Nephron progenitor cell (in vitro differentiated cells): Measurements from ENCODE around the gene MUC13.

ENCODE experiments used
- DNase-seq: peaks from one replicate; pipeline ENCODE4 v3.0.0; 2021
- H3K27ac Mint-ChIP-seq: 2 replicates; pipeline ENCODE4 v1.8.0; 2021; ENCODE audit warnings: mild to moderate bottlenecking, moderate library complexity, mixed read lengths
- H3K27me3 Mint-ChIP-seq: 2 replicates; pipeline ENCODE4 v1.8.0; 2021; ENCODE audit warnings: mild to moderate bottlenecking, low read depth, mixed read lengths; ENCODE audit not compliant: poor library complexity
- H3K36me3 Mint-ChIP-seq: 2 replicates; pipeline ENCODE4 v1.8.0; 2021; ENCODE audit warnings: low read depth, mixed read lengths
- H3K4me1 Mint-ChIP-seq: 2 replicates; pipeline ENCODE4 v1.8.0; 2021; ENCODE audit warnings: mixed read lengths
- H3K4me3 Mint-ChIP-seq: 2 replicates; pipeline ENCODE4 v1.8.0; 2021; ENCODE audit warnings: mild to moderate bottlenecking, moderate library complexity, mixed read lengths
- H3K9me3 Mint-ChIP-seq: 2 replicates; pipeline ENCODE4 v1.8.0; 2021; ENCODE audit warnings: mild to moderate bottlenecking, moderate library complexity, mixed read lengths
- TF ChIP-seq, protein P1 (sequence below): fragments of 200-600 bp; sonication (generic); IDR thresholded peaks from 2 replicates; pipeline ENCODE4 v1.5.0; 2021; ENCODE audit warnings: antibody characterized with exemption

MUC13 gene

GRCh38 chr3:124887177-124887931 lies 47.2 kb downstream of the MUC13 start, which contains the start of gene ITGB5:
TSS of gene ITGB5 (minus strand) at chr3:124887365. CDS start at chr3:124887000, 365 bp downstream.
- H3K9me3 Mint-ChIP-seq = no peaks in the 10 kb centered on the region
- no peak within 1 kb of the TSS for H3K27ac Mint-ChIP-seq
- TF ChIP-seq, protein P1, sequence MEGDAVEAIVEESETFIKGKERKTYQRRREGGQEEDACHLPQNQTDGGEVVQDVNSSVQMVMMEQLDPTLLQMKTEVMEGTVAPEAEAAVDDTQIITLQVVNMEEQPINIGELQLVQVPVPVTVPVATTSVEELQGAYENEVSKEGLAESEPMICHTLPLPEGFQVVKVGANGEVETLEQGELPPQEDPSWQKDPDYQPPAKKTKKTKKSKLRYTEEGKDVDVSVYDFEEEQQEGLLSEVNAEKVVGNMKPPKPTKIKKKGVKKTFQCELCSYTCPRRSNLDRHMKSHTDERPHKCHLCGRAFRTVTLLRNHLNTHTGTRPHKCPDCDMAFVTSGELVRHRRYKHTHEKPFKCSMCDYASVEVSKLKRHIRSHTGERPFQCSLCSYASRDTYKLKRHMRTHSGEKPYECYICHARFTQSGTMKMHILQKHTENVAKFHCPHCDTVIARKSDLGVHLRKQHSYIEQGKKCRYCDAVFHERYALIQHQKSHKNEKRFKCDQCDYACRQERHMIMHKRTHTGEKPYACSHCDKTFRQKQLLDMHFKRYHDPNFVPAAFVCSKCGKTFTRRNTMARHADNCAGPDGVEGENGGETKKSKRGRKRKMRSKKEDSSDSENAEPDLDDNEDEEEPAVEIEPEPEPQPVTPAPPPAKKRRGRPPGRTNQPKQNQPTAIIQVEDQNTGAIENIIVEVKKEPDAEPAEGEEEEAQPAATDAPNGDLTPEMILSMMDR = no peak
- peak within 1 kb of the TSS; percentile 93 for H3K4me3 Mint-ChIP-seq
- peaks cover 52% of the 10 kb centered on the region for H3K4me1 Mint-ChIP-seq
- peaks cover 2% of the 10 kb centered on the region for H3K27me3 Mint-ChIP-seq
- H3K36me3 Mint-ChIP-seq = no peaks in the 10 kb centered on the region
- peak; percentile 89 for DNase-seq

DNA sequence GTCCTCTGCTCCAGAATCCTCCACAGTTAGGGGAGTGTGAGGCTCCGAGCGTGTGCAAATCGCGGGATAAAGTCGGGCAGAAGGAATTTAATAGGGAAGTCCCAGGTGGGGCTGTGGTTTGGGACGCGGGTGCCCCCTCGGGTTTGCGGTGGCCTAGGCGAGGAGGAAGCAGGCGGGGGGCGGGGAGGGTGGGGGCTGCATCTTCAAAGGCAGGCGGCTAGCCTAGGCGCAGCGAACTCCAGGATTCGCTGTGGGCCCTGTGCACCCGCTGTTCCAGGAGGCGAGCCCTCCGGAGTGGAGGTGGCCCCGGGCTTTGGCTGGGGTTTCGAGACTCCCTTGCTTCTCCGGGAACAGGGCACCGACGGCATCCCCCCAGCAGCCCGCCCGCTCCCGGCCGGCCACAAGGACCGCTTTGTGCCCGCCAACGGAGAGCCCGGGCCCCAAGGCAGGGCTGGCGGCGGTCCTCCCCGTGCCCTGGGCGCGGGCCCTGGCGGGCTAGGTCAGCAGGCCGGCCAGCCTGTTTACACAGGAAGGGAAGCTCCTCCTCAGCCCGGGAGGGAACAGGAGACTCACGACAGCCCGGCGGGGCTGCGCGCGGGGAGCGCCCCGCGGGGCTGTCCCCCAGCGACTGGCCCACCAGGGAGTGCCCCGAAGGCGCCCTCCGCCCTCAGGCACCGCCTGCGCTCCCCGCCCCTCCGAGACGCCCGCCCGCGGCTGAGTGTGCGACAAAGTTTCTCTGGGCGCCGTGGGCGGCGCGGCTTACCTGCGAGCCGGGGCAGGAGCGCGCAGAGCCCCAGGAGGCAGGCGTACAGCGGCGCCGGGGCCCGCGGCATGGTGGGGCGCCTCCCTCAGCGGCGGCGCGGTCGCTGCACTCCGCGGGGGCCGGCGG lies 48.1 kb downstream of the MUC13 start:
- peaks cover 58% of the 10 kb centered on the region for H3K4me1 Mint-ChIP-seq
- no peaks in the 10 kb centered on the region for H3K9me3 Mint-ChIP-seq
- peak overlapping the region; percentile 93 for H3K4me3 Mint-ChIP-seq
- H3K36me3 Mint-ChIP-seq = no peaks in the 10 kb centered on the region
- peak; percentile 66 for DNase-seq
- peak overlapping the region; percentile 95 for H3K27ac Mint-ChIP-seq
- peaks cover 2% of the 10 kb centered on the region for H3K27me3 Mint-ChIP-seq
- TF ChIP-seq, protein P1 = no peak

- DNase-seq = peak; percentile 38
- TF ChIP-seq, protein P1 = no peak
- Mint-ChIP-seq H3K27ac (peak overlapping the region; percentile 95), H3K27me3 (peaks cover 2% of the 10 kb centered on the region), H3K4me1 (peaks cover 58% of the 10 kb centered on the region), H3K4me3 (peak overlapping the region; percentile 93), H3K9me3 (no peaks in the 10 kb centered on the region), H3K36me3 (no peaks in the 10 kb centered on the region)
Observed at GRCh38 chr3:124885466-124886167, 48.9 kb downstream of the MUC13 start.

- no peaks in the 10 kb centered on the region for H3K36me3 Mint-ChIP-seq
- peak overlapping the region; percentile 93 for H3K27ac Mint-ChIP-seq
- TF ChIP-seq, protein P1 = no peak
- H3K27me3 Mint-ChIP-seq = peaks cover 2% of the 10 kb centered on the region
- DNase-seq = no peak
- H3K4me1 Mint-ChIP-seq = peaks cover 67% of the 10 kb centered on the region
- peak overlapping the region; percentile 93 for H3K4me3 Mint-ChIP-seq
- no peaks in the 10 kb centered on the region for H3K9me3 Mint-ChIP-seq
Observed at GRCh38 chr3:124884474-124885101, 50.0 kb downstream of the MUC13 start.

- peak; percentile 14 for DNase-seq
Observed at GRCh38 chr3:124883766-124884473, 50.6 kb downstream of the MUC13 start.

More at GRCh38 chr3:124883766-124884473, 50.6 kb downstream of the MUC13 start:
- no peaks in the 10 kb centered on the region for H3K36me3 Mint-ChIP-seq
- TF ChIP-seq, protein P1 = no peak
- peak overlapping the region; percentile 93 for H3K27ac Mint-ChIP-seq
- H3K4me1 Mint-ChIP-seq = peaks cover 68% of the 10 kb centered on the region
- peak overlapping the region; percentile 74 for H3K4me3 Mint-ChIP-seq
- peaks cover 6% of the 10 kb centered on the region for H3K27me3 Mint-ChIP-seq
- H3K9me3 Mint-ChIP-seq = no peaks in the 10 kb centered on the region
